GM12878 (cell line): ENCODE data around the gene HIVEP3. TPM values are rescaled to one million over a fixed set of nuclear protein-coding genes. Genes with fewer than 3 reads are reported as not detected.
A peak's percentile ranks its signal among the peaks of the same experiment; 100 is the strongest.
"Not testable (repeated sequence)": the region's sequence is repeated elsewhere in the genome, so short reads cannot be mapped to it uniquely, and the experiment has no call there.

Experiments
- ATAC-seq: fragments of 200-7000 bp; cut with Tn5 transposase; 3 replicates; pipeline ENCODE4 v1.9.1; 2020; ENCODE audit warnings: mild to moderate bottlenecking, moderate library complexity
- BruUV-seq: library from RNA; stranded (reverse); fragments of 400-500 nt; replicated peaks from 2 replicates; lab custom pipeline; 2021; lab: Mats Ljungman, UMichigan
- CTCF ChIA-PET: fragments of 300-600 bp; sonication (Branson Sonifier 250); formaldehyde crosslinking; extraction: SDS; loops from one replicate; lab custom pipeline; 2021; ENCODE audit warnings: inconsistent platforms; lab: Yijun Ruan, JAX
- POLR2A ChIA-PET: fragments of 350-600 bp; formaldehyde crosslinking; extraction: SDS; loops from one replicate; lab custom pipeline; 2021; ENCODE audit warnings: inconsistent platforms; lab: Charles Lee
- RAD21 ChIA-PET: fragments of 300-600 bp; sonication (Branson Sonifier 250); formaldehyde crosslinking; loops from one replicate; lab custom pipeline; 2023; ENCODE audit warnings: antibody characterized with exemption; ENCODE audit not compliant: unreplicated experiment; lab: Charles Lee
- SMC1A ChIA-PET: fragments of 300-600 bp; sonication (Branson Sonifier 250); formaldehyde crosslinking; loops from one replicate; lab custom pipeline; 2023; ENCODE audit not compliant: unreplicated experiment, uncharacterized antibody; lab: Charles Lee
- DNase-seq: peaks from one replicate; pipeline ENCODE4 v3.0.0-alpha.2; 2011; ENCODE audit warnings: low read depth, low spot score
- FAIRE-seq: peaks from 3 replicates; lab custom pipeline; 2011; peaks lifted over from hg19 to GRCh38; lab: Jason Lieb, UNC
- H2AFZ ChIP-seq: 2 replicates; pipeline ENCODE4 v1.6.0; 2011; ENCODE audit warnings: low read depth, low read length, control low read depth; ENCODE audit not compliant: control insufficient read depth
- H3K27ac ChIP-seq: 2 replicates; pipeline ENCODE4 v1.5.1; 2011; ENCODE audit warnings: control low read depth; ENCODE audit not compliant: control insufficient read depth, insufficient read depth
- H3K27me3 ChIP-seq, 2 experiments: replicated peaks in 1 of 2; 2 replicates each; pipeline versions ENCODE4 v1.6.0 to v1.6.1; 2011; ENCODE audit warnings: low read length in 1 of 2; ENCODE audit not compliant: control insufficient read depth in 2 of 2, insufficient read depth in 2 of 2
- H3K36me3 ChIP-seq, 2 experiments: 2 replicates each; pipeline ENCODE4 v1.5.1; 2011; ENCODE audit warnings: low read length in 1 of 2; ENCODE audit not compliant: control insufficient read depth in 2 of 2, insufficient read depth in 2 of 2
- H3K4me1 ChIP-seq: 2 replicates; pipeline ENCODE4 v1.6.1; 2011; ENCODE audit warnings: mild to moderate bottlenecking, low read length, moderate library complexity, mixed read lengths; ENCODE audit not compliant: control insufficient read depth, insufficient read depth
- H3K4me2 ChIP-seq: 2 replicates; pipeline ENCODE4 v1.6.0; 2011; ENCODE audit warnings: control low read depth; ENCODE audit not compliant: control insufficient read depth, insufficient read depth
- H3K4me3 ChIP-seq: fragments of 200-600 bp; sonication (generic); 2 replicates; pipeline ENCODE4 v1.5.1; 2016
- H3K79me2 ChIP-seq: 2 replicates; pipeline ENCODE4 v1.6.0; 2011; ENCODE audit warnings: low read length; ENCODE audit not compliant: control insufficient read depth, insufficient read depth
- H3K9ac ChIP-seq: 2 replicates; pipeline ENCODE4 v1.8.0; 2011; ENCODE audit warnings: low read length, control low read depth, mixed read lengths; ENCODE audit not compliant: control insufficient read depth, insufficient read depth
- H3K9me3 ChIP-seq: replicated peaks from 3 replicates; pipeline ENCODE4 v1.5.1; 2011; ENCODE audit warnings: mild to moderate bottlenecking, low read length; ENCODE audit not compliant: control insufficient read depth, insufficient read depth
- H4K20me1 ChIP-seq: 2 replicates; pipeline ENCODE4 v1.6.0; 2011; ENCODE audit not compliant: control insufficient read depth, insufficient read depth
- CTCF ChIP-seq, 3 experiments: IDR thresholded peaks in 2 of 3; conservative IDR thresholded peaks in 1 of 3; 2 replicates each; pipeline ENCODE4 v1.5.1; 2011; ENCODE audit warnings: low read depth in 3 of 3, low read length in 3 of 3, mild to moderate bottlenecking in 3 of 3, control low read depth in 2 of 3, moderate library complexity in 2 of 3, inconsistent platforms in 1 of 3, mixed read lengths in 1 of 3; ENCODE audit not compliant: control insufficient read depth in 2 of 3, insufficient read depth in 1 of 3; ENCODE audit errors: extremely low read depth in 1 of 3
- ZBTB33 ChIP-seq: fragments of 450-650 bp; IDR thresholded peaks from 2 replicates; pipeline ENCODE4 v1.6.1; 2017; ENCODE audit warnings: mild to moderate bottlenecking
- WGBS: methylation state at CpG from one replicate; pipeline ENCODE4 v1.1.6; 2016; ENCODE audit warnings: low lambda C conversion rate; ENCODE audit not compliant: insufficient replicate concordance, insufficient coverage; ENCODE audit errors: missing lambda C conversion rate; 5-methylcytosine and 5-hydroxymethylcytosine counted together
- in situ Hi-C: fragments of 300-500 bp; cut with MboI; formaldehyde crosslinking; loops from 9 replicates; pipeline ENCODE4 v1.14.3; 2018; ENCODE audit warnings: mixed read lengths
- intact Hi-C: fragments of 100-400 bp; cut with micrococcal nuclease; formaldehyde crosslinking; loops from one replicate; pipeline ENCODE4 v1.14.2; 2022; ENCODE audit not compliant: unreplicated experiment
- polyA plus RNA-seq, 11 experiments: library from polyadenylated mRNA; depleted of rRNA in 4 of 11; unstranded in 6 of 11; stranded (reverse) in 5 of 11; fragments of >200 nt; fragmentation: Nextera tagmentation in 4 of 11; fragmentation: Illumina TruSeq in 1 of 11; extraction: Ambion mirVana in 4 of 11; extraction: Trizol in 1 of 11; gene quantifications; 1 replicate in 1 of 11; 2 replicates in 10 of 11; pipeline versions ENCODE4 v1.2.1 to v1.2.3, GENCODE V29; 2011 to 2016; ENCODE audit warnings: inconsistent platforms in 2 of 11, missing spikeins in 2 of 11, low read depth in 1 of 11
- total RNA-seq, 4 experiments: library from RNA; depleted of rRNA in 3 of 4; stranded (reverse); fragments of >200 nt in 3 of 4; fragmentation: Illumina TruSeq in 1 of 4; extraction: Trizol in 1 of 4; gene quantifications; 2 replicates each; pipeline versions ENCODE4 v1.2.1 to v1.2.3, GENCODE V29; 2013 to 2021

Gene HIVEP3
- total and polyA plus RNA-seq, 10 of the 15 experiments (the other 5 are each of a cell fraction or from before 2014, with no cell fraction given), result 1.8 to 13.6 (median 3.8) TPM

GRCh38 chr1:41924911-41925310 is 6.2 kb upstream of the HIVEP3 start (continued):
- TF ChIP-seq CTCF (IDR thresholded peaks at IDR 0.05 in 2 of 3, conservative IDR thresholded peaks at IDR 0.05 in 1 of 3; ENCODE audit: control insufficient read depth in 2 of 3, extremely low read depth in 1 of 3, insufficient read depth in 1 of 3, low read depth in 3 of 3, low read length in 3 of 3), result no peak
- TF ChIP-seq, all 136 proteins: peak for 0

GRCh38 chr1:41921271-41921670 is 2.5 kb upstream of the HIVEP3 start:
- H3K27me3 ChIP-seq, H3K9me3 ChIP-seq, H4K20me1 ChIP-seq, H3K4me2 ChIP-seq: not testable (repeated sequence)
- intact Hi-C loops, result loop anchor here (2.0 kb wide), 1 partner anchor 34 kb away; no protein-coding TSS in a partner anchor
- peaks cover 17% of the 10 kb centered on the region for H3K4me1 ChIP-seq
- peak; percentile 84 for TF ChIP-seq ZBTB33
- TF ChIP-seq, all 136 proteins: peak for 1; not testable (repeated sequence) for 135
- SMC1A ChIA-PET, result interaction anchor here (0.9 to 1.1 kb wide), 2 partner anchors 29 to 37 kb away, joined by 3 read pairs; no protein-coding TSS in a partner anchor
- CTCF ChIA-PET, result interaction anchor here (0.6 kb wide), 1 partner anchor 81 kb away, joined by 3 read pairs; no protein-coding TSS in a partner anchor
- H2AFZ ChIP-seq, H3K36me3 ChIP-seq, in situ Hi-C loops, RAD21 ChIA-PET, DNase-seq, FAIRE-seq, H3K79me2 ChIP-seq, ATAC-seq, H3K27ac ChIP-seq, BruUV-seq, H3K9ac ChIP-seq, H3K4me3 ChIP-seq, POLR2A ChIA-PET: not testable (repeated sequence)
- 61% methylated on average over 2 of the region's 2 CpGs for WGBS
